Metanephros (tissue), 2 donors: ENCODE measurements around the gene QRICH1. TPM values are rescaled to one million over a fixed set of nuclear protein-coding genes. Genes with fewer than 3 reads are reported as not detected.

Experiments
- small RNA-seq: library from RNA; depleted of rRNA; stranded (forward); fragments of <200 nt; gene quantifications from one replicate; pipeline ENCODE3, GENCODE V24; 2014; ENCODE audit warnings: low replicate concordance
- total RNA-seq: library from RNA; depleted of rRNA; stranded (reverse); fragments of >200 nt; gene quantifications from one replicate; pipeline ENCODE4 v1.2.3, GENCODE V29; 2014

Gene QRICH1
- 75.6 TPM for total RNA-seq

GRCh38 chr3:49093853-49094767 is at the start of gene QRICH1:
TSS of gene QRICH1 (minus strand) at chr3:49094071. CDS start at chr3:49077017, 17,054 bp downstream.

DNA sequence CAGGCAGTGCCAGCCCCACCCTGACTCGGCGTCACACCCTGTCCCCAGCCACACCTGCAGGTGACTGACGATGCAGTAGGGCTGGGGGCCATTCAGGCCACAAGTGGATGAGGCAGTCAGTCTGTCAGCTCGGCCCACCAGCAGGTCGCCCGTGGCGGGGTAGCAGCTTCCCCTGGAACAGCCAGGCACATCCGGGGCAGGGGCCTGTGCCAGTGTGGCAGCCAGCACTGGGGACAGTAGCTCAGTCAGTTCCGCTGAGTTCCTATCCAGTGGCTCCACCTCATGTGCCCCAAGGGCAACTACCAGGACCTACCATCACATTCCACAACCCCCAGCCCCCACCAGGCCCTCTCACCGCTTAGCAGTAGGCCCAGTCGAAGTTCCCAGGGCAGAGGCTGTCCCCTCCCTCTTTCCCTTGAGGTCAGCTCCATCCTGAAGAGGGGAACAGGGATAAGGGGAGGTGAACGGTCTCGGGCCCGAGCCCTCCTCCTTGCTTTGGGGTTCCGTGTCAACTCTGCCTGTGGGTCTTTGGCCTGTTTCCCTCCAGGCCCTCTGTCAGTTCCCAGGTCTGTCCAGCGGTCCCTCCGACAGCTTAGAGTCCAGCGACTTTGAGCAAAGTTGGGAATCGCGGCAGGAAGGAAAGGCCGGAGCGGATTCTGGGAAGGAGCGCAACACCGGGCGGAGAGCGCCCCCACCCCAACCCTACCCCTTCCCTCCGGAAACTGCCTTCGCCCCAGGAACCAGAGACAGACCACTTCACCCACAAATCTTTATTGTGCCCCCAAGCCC is 38.8 kb upstream of the QRICH1 start, which contains the start of gene LAMB2:
Gene LAMB2, minus strand, starts transcription at position 614 of the 789 bp plus-strand sequence. Its CDS starts 183 bp downstream, at position 431.

DNA sequence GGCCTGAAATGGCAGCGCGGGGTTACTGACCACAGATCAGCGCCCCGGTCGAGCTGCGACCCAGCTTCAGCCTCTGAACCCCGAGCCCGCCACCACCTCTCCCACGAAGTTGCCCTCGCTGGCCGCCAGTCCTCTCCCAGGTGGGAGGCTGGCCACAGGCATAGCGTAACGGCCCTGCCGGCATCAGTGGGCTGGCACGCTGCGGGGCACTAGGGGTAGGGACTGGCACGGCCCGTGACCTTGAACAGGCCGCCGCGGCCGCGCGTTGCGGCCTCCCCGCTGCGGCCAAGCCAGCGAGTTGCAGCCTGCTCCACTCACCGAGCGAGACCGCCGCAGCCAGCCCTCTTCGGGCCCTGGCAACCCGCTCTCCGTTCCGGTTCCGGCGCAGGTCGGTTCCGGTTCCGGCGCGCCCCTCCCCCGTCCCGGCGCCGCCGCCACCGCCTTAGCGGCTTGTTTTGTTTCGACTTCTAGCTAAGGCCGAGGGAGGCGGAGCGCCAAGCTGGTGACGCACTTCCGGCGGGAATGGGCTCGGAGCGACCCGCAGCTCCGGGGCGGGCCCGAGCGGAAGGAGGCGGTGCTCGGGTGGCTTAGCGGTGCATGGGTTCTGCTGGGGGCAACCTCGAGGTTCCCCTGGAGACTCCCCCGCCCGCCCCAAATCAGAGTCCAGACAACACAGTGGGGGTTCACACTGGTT is 26.7 kb upstream of the QRICH1 start, which contains the start of gene USP19:
Gene USP19, minus strand, starts transcription at position 386 of the 694 bp plus-strand sequence. CDS start 1,678 bp downstream, outside the sequence.

GRCh38 chr3:49104427-49105291 is 10.8 kb upstream of the QRICH1 start, which contains the start of gene QARS1:
TSS of gene QARS1 (minus strand) at chr3:49104757. CDS start at chr3:49104733, 24 bp downstream.

DNA sequence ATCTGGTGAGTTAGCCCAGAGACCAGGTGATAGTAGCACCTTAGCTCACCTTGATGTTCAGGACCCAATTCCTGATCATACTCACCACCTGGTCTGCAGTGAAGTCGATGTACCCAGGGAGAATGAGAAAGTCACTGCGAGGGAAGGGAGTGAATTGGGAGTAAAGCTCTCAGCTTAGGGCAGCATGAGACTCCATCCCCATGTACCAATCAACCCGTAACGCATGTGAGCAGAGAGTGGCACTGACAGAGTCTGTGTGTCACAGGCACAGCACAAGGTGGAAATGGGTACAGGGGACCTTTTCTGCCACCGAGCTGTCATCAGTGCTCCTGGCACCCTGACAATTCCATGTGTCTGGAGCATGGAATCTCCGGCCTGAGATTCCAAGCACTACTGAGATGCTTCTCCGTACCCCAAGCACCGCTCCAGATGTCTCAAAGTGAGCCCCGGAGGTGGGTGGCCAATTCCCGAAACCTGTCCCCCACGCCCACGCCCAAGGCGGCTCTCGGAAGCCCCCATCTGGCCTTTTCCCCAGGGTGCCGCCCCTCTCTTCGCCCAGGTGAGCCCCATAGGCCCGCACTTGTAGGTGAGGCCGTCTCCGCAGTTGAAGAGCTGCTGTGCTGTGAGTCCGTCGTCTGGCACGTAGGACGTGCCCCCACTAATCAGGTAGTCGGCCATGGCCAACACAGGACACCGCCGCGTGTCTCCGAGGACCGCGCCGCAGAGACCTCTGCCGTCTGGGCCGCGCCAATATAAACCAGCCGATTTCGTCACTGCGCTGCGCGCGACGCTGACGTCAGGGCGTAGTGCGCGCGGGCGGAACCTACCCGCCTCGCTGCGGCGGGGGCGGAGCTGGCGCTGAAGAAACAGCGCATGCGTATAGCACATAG is 65.0 kb downstream of the QRICH1 start, which contains the start of gene IMPDH2:
Gene IMPDH2, minus strand, starts transcription at position 726 of the 890 bp plus-strand sequence. Its CDS starts 48 bp downstream, at position 678.

DNA sequence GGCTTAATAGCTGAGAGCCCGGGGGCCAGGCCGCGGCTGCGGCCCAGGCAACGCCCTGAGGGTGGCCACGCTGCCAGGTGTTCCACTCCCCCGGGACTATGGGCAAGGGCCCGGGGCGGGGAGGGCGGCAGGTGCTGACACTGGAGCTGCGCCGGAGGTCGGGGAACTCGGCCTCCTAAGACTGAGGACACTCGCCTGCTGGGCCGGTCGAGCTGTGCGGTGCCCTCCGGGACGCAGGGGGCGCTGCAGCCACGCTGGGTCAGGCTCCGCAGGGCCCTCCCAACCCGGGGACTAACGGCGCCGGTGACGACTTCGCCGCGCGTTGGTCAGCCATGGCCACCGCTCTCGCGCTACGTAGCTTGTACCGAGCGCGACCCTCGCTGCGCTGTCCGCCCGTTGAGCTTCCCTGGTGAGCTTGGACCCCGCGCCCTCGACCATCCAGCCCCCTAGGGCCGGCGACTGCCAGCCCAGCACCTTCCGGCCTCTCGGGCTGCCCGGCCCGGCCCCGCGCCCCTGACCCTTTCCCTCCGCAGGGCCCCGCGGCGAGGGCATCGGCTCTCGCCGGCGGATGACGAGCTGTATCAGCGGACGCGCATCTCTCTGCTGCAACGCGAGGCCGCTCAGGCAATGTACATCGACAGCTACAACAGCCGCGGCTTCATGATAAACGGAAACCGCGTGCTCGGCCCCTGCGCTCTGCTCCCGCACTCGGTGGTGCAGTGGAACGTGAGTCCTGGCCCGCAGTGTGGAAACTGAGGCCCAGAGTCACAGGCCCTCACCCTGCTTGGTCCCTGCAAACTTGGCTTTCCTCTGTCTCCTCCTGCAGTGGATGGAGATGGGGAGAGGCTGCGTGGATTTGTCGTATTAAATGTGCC is 71.8 kb downstream of the QRICH1 start, which contains the start of gene NDUFAF3:
Gene NDUFAF3, plus strand, starts transcription at position 309 of the 875 bp plus-strand sequence. Its CDS starts 24 bp downstream, at position 333.

GRCh38 chr3:49017971-49018706 is 75.7 kb downstream of the QRICH1 start, which contains the start of gene DALRD3:
TSS of gene DALRD3 (minus strand) at chr3:49018580. CDS start at chr3:49018564, 16 bp downstream.

GRCh38 chr3:49007068-49007770 is 86.7 kb downstream of the QRICH1 start, which contains the start of gene WDR6:
TSS of gene WDR6 (plus strand) at chr3:49007391. CDS start at chr3:49007432, 41 bp downstream.

DNA sequence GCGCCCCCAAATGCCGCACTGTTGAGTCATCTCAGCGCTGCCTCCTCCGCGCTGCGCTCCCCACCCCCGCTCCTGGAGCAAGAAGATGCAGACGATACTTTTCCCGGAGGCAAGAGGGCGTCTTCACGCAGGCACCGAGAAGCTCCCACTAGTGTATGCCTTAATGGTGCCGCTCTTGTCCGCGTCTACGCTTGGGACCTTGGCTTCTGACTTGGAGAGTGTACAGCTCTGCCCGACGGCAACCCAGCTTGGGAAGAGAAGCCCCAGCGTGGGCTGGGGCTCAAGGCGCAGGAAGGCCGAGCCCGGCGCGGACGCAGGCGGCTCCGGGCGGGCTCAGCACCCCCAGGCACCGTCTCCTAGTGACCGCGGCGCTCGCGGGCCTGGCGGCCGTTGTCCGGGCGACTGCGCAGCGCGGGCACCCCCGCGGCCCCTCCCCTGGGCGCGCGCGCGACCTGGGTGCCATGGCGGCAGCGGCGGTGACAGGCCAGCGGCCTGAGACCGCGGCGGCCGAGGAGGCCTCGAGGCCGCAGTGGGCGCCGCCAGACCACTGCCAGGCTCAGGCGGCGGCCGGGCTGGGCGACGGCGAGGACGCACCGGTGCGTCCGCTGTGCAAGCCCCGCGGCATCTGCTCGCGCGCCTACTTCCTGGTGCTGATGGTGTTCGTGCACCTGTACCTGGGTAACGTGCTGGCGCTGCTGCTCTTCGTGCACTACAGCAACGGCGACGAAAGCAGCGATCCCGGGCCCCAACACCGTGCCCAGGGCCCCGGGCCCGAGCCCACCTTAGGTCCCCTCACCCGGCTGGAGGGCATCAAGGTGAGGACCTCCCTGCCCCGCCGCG is 103.9 kb downstream of the QRICH1 start, which contains the start of gene P4HTM:
Gene P4HTM, plus strand, starts transcription at position 446 of the 840 bp plus-strand sequence. Its CDS starts 16 bp downstream, at position 462.

Small RNA genes within 50 kb of the gene (small RNA-seq; reads per million reads assigned to genes)
- gene MIR191, result 3,526 reads per million, percentile 100 among the genes with 10 or more reads in this experiment
- gene MIR425, result 28.9 reads per million, percentile 96 among the genes with 10 or more reads in this experiment
- gene RN7SL182P, result not detected

Other genes starting within 250 kb of the QRICH1 start
- 24.2 TPM for gene PRKAR2A, start 246.2 kb downstream of the QRICH1 start, total RNA-seq
- gene SLC25A20, start 195.2 kb downstream of the QRICH1 start, total RNA-seq, result 15.2 TPM
- gene ARIH2, start 175.2 kb downstream of the QRICH1 start, total RNA-seq, result 86.1 TPM
- gene P4HTM, start 103.8 kb downstream of the QRICH1 start, total RNA-seq, result 51.4 TPM
- 137 TPM for gene WDR6, start 86.7 kb downstream of the QRICH1 start, total RNA-seq
- 52.2 TPM for gene DALRD3, start 75.5 kb downstream of the QRICH1 start, total RNA-seq
- 73.9 TPM for gene NDUFAF3, start 72.0 kb downstream of the QRICH1 start, total RNA-seq
- 214 TPM for gene IMPDH2, start 64.7 kb downstream of the QRICH1 start, total RNA-seq
- gene QARS1, start 10.7 kb upstream of the QRICH1 start, total RNA-seq, result 465 TPM
- gene USP19, start 26.8 kb upstream of the QRICH1 start, total RNA-seq, result 75.8 TPM
- gene LAMB2, start 39.0 kb upstream of the QRICH1 start, total RNA-seq, result 537 TPM
- 20.4 TPM for gene CCDC71, start 72.3 kb upstream of the QRICH1 start, total RNA-seq
- gene KLHDC8B, start 77.5 kb upstream of the QRICH1 start, total RNA-seq, result 39.2 TPM
- gene C3orf62, start 183.2 kb upstream of the QRICH1 start, total RNA-seq, result 5.2 TPM
- gene USP4, start 246.0 kb upstream of the QRICH1 start, total RNA-seq, result 41.9 TPM